IPS-18a (cell line): ENCODE measurements around the gene AMOT.
"Not testable (repeated sequence)": the region's sequence is repeated elsewhere in the genome, so short reads cannot be mapped to it uniquely, and the experiment has no call there.

Experiments used
- H3K27ac ChIP-seq: one replicate; pipeline ENCODE4 v1.5.1; 2013; ENCODE audit warnings: low read length
- H3K27me3 ChIP-seq: one replicate; pipeline ENCODE4 v1.6.1; 2013; ENCODE audit warnings: mild to moderate bottlenecking, low read length; ENCODE audit not compliant: control insufficient read depth, insufficient read depth
- H3K36me3 ChIP-seq: one replicate; pipeline ENCODE4 v1.6.1; 2013; ENCODE audit warnings: low read depth, low read length; ENCODE audit not compliant: control insufficient read depth
- H3K4me1 ChIP-seq: one replicate; pipeline ENCODE4 v1.6.1; 2013; ENCODE audit warnings: low read depth, low read length; ENCODE audit not compliant: control insufficient read depth
- H3K4me3 ChIP-seq: one replicate; pipeline ENCODE4 v1.5.1; 2013; ENCODE audit warnings: low read length
- H3K9ac ChIP-seq: one replicate; pipeline ENCODE4 v1.6.1; 2013; ENCODE audit warnings: mild to moderate bottlenecking, low read length, moderate library complexity
- H3K9me3 ChIP-seq: one replicate; pipeline ENCODE4 v1.6.1; 2013; ENCODE audit warnings: low read depth, low read length; ENCODE audit not compliant: control insufficient read depth

AMOT gene

GRCh38 chrX:112857478-112857878 lies 16.8 kb upstream of the AMOT start:
- Histone ChIP-seq H3K9me3 (no peaks in the 10 kb centered on the region), H3K4me3 (no peak overlapping the region), H3K36me3 (no peaks in the 10 kb centered on the region), H3K27ac (no peak overlapping the region), H3K9ac (no peak overlapping the region), H3K4me1 (no peaks in the 10 kb centered on the region), H3K27me3 (no peaks in the 10 kb centered on the region)

GRCh38 chrX:112854901-112855300 lies 14.3 kb upstream of the AMOT start:
- not testable (repeated sequence) for H3K9ac ChIP-seq, H3K4me3 ChIP-seq, H3K27me3 ChIP-seq, H3K27ac ChIP-seq, H3K9me3 ChIP-seq, H3K36me3 ChIP-seq
- H3K4me1 ChIP-seq = peaks cover 13% of the 10 kb centered on the region

- H3K27me3 ChIP-seq = no peaks in the 10 kb centered on the region
- no peaks in the 10 kb centered on the region for H3K9me3 ChIP-seq
- no peak overlapping the region for H3K27ac ChIP-seq
- peaks cover 13% of the 10 kb centered on the region for H3K4me1 ChIP-seq
- H3K36me3 ChIP-seq = no peaks in the 10 kb centered on the region
- H3K4me3 ChIP-seq = no peak overlapping the region
- no peak overlapping the region for H3K9ac ChIP-seq
Observed at GRCh38 chrX:112852851-112853250, 12.2 kb upstream of the AMOT start.

GRCh38 chrX:112851806-112852205 lies 11.2 kb upstream of the AMOT start:
- peaks cover 13% of the 10 kb centered on the region for H3K4me1 ChIP-seq

GRCh38 chrX:112851161-112851779 lies 10.6 kb upstream of the AMOT start:
- H3K9ac ChIP-seq = no peak overlapping the region
- no peak overlapping the region for H3K27ac ChIP-seq
- no peaks in the 10 kb centered on the region for H3K27me3 ChIP-seq
- peaks cover 13% of the 10 kb centered on the region for H3K4me1 ChIP-seq
- H3K4me3 ChIP-seq = no peak overlapping the region
- no peaks in the 10 kb centered on the region for H3K9me3 ChIP-seq
- no peaks in the 10 kb centered on the region for H3K36me3 ChIP-seq

More at GRCh38 chrX:112851806-112852205, 11.2 kb upstream of the AMOT start:
- H3K36me3 ChIP-seq = no peaks in the 10 kb centered on the region
- H3K9ac ChIP-seq = no peak overlapping the region
- H3K27me3 ChIP-seq = no peaks in the 10 kb centered on the region
- H3K9me3 ChIP-seq = no peaks in the 10 kb centered on the region
- H3K4me3 ChIP-seq = no peak overlapping the region
- H3K27ac ChIP-seq = no peak overlapping the region

GRCh38 chrX:112849016-112849415 lies 8.4 kb upstream of the AMOT start:
- Histone ChIP-seq H3K9ac (no peak overlapping the region), H3K9me3 (no peaks in the 10 kb centered on the region), H3K27me3 (no peaks in the 10 kb centered on the region), H3K36me3 (no peaks in the 10 kb centered on the region), H3K4me1 (peaks cover 13% of the 10 kb centered on the region), H3K27ac (no peak overlapping the region), H3K4me3 (no peak overlapping the region)

- no peaks in the 10 kb centered on the region for H3K27me3 ChIP-seq
- no peak overlapping the region for H3K9ac ChIP-seq
- H3K36me3 ChIP-seq = no peaks in the 10 kb centered on the region
- H3K4me1 ChIP-seq = peaks cover 9% of the 10 kb centered on the region
- no peaks in the 10 kb centered on the region for H3K9me3 ChIP-seq
- no peak overlapping the region for H3K4me3 ChIP-seq
- H3K27ac ChIP-seq = no peak overlapping the region
Observed at GRCh38 chrX:112846782-112847181, 6.2 kb upstream of the AMOT start.

GRCh38 chrX:112846187-112846586 lies 5.6 kb upstream of the AMOT start:
- no peaks in the 10 kb centered on the region for H3K27me3 ChIP-seq
- H3K9me3 ChIP-seq = no peaks in the 10 kb centered on the region
- peaks cover 6% of the 10 kb centered on the region for H3K4me1 ChIP-seq
- H3K4me3 ChIP-seq = no peak overlapping the region
- no peak overlapping the region for H3K27ac ChIP-seq
- H3K9ac ChIP-seq = no peak overlapping the region
- H3K36me3 ChIP-seq = no peaks in the 10 kb centered on the region

GRCh38 chrX:112844250-112844649 lies 3.6 kb upstream of the AMOT start:
- H3K4me1 ChIP-seq = peaks cover 9% of the 10 kb centered on the region
- no peak overlapping the region for H3K27ac ChIP-seq

GRCh38 chrX:112841820-112842157 lies 1.2 kb upstream of the AMOT start:
- H3K27ac ChIP-seq = no peak overlapping the region
- H3K4me1 ChIP-seq = peaks cover 9% of the 10 kb centered on the region
- H3K9ac ChIP-seq = no peak overlapping the region
- no peaks in the 10 kb centered on the region for H3K9me3 ChIP-seq
- H3K27me3 ChIP-seq = peaks cover 32% of the 10 kb centered on the region
- no peaks in the 10 kb centered on the region for H3K36me3 ChIP-seq
- peak overlapping the region; percentile 82 for H3K4me3 ChIP-seq

More at GRCh38 chrX:112844250-112844649, 3.6 kb upstream of the AMOT start:
- Histone ChIP-seq H3K27me3 (peaks cover 10% of the 10 kb centered on the region), H3K9ac (no peak overlapping the region), H3K36me3 (no peaks in the 10 kb centered on the region), H3K4me3 (no peak overlapping the region), H3K9me3 (no peaks in the 10 kb centered on the region)

- Histone ChIP-seq H3K36me3 (no peaks in the 10 kb centered on the region), H3K9me3 (no peaks in the 10 kb centered on the region), H3K4me1 (peaks cover 9% of the 10 kb centered on the region), H3K27me3 (peaks cover 32% of the 10 kb centered on the region), H3K9ac (peak overlapping the region; percentile 70), H3K27ac (peak overlapping the region; percentile 4), H3K4me3 (peak overlapping the region; percentile 82)
Observed at GRCh38 chrX:112841114-112841819, 636 bp upstream of the AMOT start.

GRCh38 chrX:112839856-112840255 lies 775 bp downstream of the AMOT start:
- no peaks in the 10 kb centered on the region for H3K36me3 ChIP-seq
- peak overlapping the region; percentile 70 for H3K9ac ChIP-seq
- no peaks in the 10 kb centered on the region for H3K9me3 ChIP-seq
- peaks cover 9% of the 10 kb centered on the region for H3K4me1 ChIP-seq
- no peak overlapping the region for H3K27ac ChIP-seq
- H3K27me3 ChIP-seq = peaks cover 32% of the 10 kb centered on the region
- H3K4me3 ChIP-seq = peak overlapping the region; percentile 82
